Measurements from ENCODE around the gene CBFA2T2. TPM values are rescaled to one million over a fixed set of nuclear protein-coding genes. Genes with fewer than 3 reads are reported as not detected.
A peak's percentile ranks its signal among the peaks of the same experiment; 100 is the strongest.
"Not testable (repeated sequence)": the region's sequence is repeated elsewhere in the genome, so short reads cannot be mapped to it uniquely, and the experiment has no call there.

CBFA2T2 gene
- total RNA-seq, 2 donors from 2014 or later, result 11.6 to 12.2 TPM

DNA sequence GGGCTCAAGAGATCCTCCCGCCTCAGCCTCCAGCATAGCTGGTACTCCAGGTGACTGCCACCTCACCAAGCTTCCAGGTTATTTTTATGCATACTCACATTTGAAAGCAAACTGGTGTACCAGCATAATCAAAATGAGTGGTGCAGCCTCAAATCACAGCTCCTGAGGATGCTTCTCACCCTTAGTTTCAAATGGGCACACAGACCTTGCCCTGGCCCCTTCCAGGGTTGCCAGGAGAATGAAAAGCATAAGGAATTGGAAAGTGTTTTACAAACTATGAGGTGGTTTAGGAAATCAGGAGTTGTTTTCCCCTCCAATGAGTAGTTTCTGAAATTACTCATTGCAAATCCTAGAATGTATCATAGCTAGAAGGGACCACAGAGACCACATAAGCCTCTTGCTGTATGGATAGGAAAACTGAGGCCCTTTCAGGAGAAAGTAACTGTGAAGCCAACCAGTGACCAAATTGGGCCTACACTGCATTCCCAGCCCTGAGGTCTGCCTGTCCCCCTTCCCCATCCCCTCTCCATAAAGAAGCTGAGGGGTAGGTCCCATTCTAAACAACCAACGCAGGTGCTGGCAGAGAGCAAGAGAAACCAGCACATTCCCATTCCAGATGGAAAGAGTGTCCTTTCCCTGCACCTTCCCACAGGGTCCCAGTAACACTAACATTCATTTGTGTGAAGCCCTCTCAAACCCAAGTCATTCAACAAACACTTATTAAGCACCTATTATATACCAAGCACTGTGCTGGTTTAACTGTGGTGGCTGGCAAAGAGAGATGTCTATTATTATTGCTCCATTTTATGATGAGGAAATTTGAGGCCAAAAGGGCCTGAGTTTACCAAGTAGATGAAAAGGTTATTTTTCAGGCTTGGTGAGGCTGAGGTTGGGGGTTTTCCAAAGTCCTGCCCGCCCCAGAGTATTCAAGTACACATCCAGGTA is 198.4 kb downstream of the CBFA2T2 start:
- Mint-ChIP-seq H3K4me1 (ENCODE audit: low read depth in 2 of 2) (peaks cover 36 to 44% of the 10 kb centered on the region in 2 donors), H3K36me3 (no peaks in the 10 kb centered on the region), H3K9me3 (no peaks in the 10 kb centered on the region), H3K27me3 (no peaks in the 10 kb centered on the region), H3K4me3 (peak overlapping the region; percentile 27), H3K27ac (peak overlapping the region; percentile 56 to 72)
- DNase-seq (ENCODE audit: low spot score), result no peak
- no peak for ATAC-seq

DNA sequence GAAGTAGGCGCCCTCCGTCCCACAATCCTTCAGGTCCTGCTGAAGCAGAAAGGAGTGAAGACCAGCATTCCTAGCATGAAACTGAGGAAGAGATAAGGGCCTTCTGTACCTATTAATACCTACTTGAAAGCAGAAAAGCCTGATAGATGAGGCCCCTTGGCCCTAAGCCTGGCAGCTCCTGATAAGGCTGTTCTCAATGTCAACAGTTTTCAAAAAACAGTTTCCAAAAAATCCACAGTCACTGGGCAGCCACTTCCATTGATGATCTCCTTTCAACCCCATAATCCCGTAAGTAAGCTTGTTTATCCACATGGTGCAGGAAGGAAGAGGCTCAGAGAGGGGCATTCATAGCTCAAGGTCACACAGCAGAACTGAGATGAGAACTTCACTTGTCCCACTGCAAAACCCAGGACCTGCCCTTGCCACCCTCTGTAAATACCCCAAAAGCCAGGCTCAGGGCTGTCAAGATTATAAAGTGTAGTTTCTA is 199.1 kb downstream of the CBFA2T2 start:
- Mint-ChIP-seq H3K4me1 (ENCODE audit: low read depth in 2 of 2) (peaks cover 36 to 44% of the 10 kb centered on the region in 2 donors), H3K27me3 (no peaks in the 10 kb centered on the region), H3K27ac (peak overlapping the region in 1 of 2 donors; percentile 72), H3K9me3 (no peaks in the 10 kb centered on the region), H3K36me3 (no peaks in the 10 kb centered on the region), H3K4me3 (peak overlapping the region; percentile 36)
- DNase-seq (ENCODE audit: low spot score) (no peak), ATAC-seq (no peak)

DNA sequence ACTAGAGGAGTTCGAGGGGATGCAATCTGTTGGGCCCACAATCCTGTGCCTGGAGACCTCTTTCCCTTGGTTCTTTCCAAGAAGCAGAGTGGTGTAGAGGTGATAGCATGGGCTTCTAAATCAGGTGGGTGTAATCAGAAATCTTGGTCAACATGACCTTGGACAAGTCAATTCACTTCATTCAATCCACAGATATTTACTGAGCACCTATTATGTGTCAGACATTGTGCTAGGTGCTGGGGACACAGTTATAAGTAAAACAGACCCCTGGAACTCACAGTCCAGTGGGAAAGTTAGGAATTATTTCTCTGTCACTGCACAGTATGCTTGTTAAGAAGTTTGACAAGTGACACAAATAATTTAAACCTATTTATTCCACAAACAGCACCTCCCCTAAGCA is 199.6 kb downstream of the CBFA2T2 start:
- no peaks in the 10 kb centered on the region for H3K36me3 Mint-ChIP-seq
- no peak for DNase-seq (ENCODE audit: low spot score)
- H3K4me1 Mint-ChIP-seq (ENCODE audit: low read depth in 2 of 2), result peaks cover 36 to 42% of the 10 kb centered on the region in 2 donors
- H3K27ac Mint-ChIP-seq, result peak overlapping the region; percentile 72 to 76
- H3K9me3 Mint-ChIP-seq, result no peaks in the 10 kb centered on the region
- peak overlapping the region; percentile 73 for H3K4me3 Mint-ChIP-seq
- no peak for ATAC-seq
- H3K27me3 Mint-ChIP-seq, result no peaks in the 10 kb centered on the region

DNA sequence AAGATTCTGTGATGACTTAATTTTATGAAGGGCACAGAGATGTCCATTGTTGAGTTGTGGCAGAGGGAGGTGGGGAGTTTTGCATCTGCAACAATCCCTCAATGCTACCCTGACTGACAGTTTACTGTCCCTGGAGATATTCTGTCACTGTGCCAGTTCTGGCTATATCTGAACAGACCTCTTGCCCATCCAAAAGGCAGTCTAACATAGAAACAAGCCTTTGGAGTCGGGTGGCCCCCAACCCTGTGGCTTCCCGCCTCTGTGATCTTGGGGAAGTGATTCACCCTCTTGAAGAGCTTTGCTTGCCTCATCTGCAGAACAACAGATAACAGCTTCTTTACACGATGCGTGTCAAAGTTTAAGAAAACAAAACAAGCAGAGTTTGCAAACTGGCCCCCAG is 200.1 kb downstream of the CBFA2T2 start:
- Mint-ChIP-seq H3K36me3 (no peaks in the 10 kb centered on the region), H3K9me3 (no peaks in the 10 kb centered on the region), H3K4me3 (peak overlapping the region; percentile 73), H3K4me1 (ENCODE audit: low read depth in 2 of 2) (peaks cover 32 to 37% of the 10 kb centered on the region in 2 donors), H3K27me3 (no peaks in the 10 kb centered on the region), H3K27ac (peak overlapping the region; percentile 72 to 76)
- ATAC-seq (peak in 1 of 2 donors; percentile 28), DNase-seq (ENCODE audit: low spot score) (no peak)

DNA sequence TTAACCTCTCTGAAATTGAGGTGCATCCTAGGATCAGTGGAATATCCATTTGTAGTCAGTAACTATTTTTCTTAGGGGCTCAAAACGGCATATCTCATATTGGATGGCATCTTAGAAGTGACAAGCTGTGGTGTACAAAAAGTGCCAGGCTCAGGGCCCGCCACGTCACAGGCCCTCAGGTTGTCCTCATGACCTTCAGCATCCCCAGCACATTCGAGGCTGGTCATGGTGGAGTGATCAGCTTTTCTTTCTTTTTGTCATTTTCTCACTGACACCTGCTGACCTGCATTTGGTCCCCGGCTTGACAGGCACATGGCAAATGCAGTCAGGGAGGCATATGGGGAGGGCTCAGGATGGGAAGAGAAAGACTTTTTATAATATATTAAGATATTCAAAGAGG is 203.4 kb downstream of the CBFA2T2 start:
- peaks cover 18 to 19% of the 10 kb centered on the region in 2 donors for H3K4me1 Mint-ChIP-seq (ENCODE audit: low read depth in 2 of 2)
- no peak overlapping the region for H3K4me3 Mint-ChIP-seq
- ATAC-seq (no peak), DNase-seq (ENCODE audit: low spot score) (no peak)
- H3K27ac Mint-ChIP-seq, result no peak overlapping the region
- no peaks in the 10 kb centered on the region for H3K36me3 Mint-ChIP-seq
- no peaks in the 10 kb centered on the region for H3K9me3 Mint-ChIP-seq
- no peaks in the 10 kb centered on the region for H3K27me3 Mint-ChIP-seq

DNA sequence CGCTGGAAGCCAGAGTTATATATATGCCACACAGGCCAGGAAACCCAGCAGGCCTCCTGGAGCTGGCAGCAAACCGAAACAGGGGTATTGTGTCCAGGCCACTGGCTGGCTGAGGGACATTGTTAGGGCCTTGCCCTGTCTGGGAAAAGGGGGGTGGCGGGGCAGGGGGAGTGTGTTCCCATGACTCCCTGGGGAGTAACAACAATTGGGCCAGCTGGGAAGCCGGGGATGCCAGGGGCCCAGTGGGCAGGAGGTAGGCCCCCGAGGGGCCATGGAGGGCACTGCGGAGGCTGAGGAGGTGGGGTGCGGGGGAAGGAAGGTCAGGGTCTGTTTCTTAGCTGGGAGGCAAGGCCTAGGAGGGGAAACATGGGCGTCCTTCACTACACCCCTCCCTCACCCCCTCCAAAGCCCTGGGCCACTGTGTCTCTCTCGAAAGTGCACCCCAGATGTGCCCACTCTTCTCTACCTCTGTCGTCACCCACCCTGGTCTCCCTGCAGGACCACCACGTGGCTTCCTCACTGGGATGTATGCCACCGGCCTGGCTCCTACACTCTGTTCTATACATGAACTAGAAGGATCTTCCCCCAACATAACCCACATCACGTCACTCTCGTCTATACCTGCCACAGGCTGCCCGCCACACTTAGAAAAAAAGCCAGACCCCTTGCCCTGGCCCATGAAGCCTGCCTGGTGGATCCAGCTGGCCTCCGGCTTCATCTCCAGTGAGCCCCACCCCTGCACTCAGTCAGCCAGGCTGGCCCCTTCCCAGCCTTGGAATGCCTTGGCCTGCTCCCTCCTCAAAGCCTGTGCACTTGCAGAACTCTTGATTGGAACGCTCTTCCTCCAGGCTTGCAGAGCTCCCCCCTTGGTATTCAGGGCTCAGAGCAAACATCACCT is 204.1 kb downstream of the CBFA2T2 start:
- Mint-ChIP-seq H3K36me3 (no peaks in the 10 kb centered on the region), H3K4me1 (ENCODE audit: low read depth in 2 of 2) (peaks cover 11 to 12% of the 10 kb centered on the region in 2 donors), H3K27me3 (no peaks in the 10 kb centered on the region), H3K9me3 (no peaks in the 10 kb centered on the region), H3K4me3 (no peak overlapping the region), H3K27ac (peak overlapping the region in 1 of 2 donors; percentile 13)
- ATAC-seq (no peak), DNase-seq (ENCODE audit: low spot score) (no peak)

DNA sequence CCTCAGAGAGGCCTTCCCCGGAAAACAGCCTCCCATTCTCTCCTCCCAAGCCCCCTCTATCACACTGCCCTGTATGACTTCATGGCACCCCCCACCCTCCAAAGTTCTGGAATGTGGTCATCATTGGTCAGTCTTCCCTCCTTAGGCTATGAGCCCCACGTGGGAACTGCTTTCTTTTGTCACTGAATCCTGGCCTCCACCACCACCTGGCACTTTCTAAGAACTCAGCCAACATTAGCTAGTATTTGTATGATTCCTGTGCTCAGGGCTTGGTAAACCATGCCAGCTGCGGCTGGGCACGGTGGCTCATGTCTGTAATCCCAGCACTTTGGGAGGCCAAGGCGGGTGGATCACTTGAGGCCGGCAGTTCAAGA is 204.7 kb downstream of the CBFA2T2 start:
- H3K36me3 Mint-ChIP-seq, result no peaks in the 10 kb centered on the region
- DNase-seq (ENCODE audit: low spot score) (no peak), ATAC-seq (no peak)
- no peak overlapping the region for H3K4me3 Mint-ChIP-seq
- peak overlapping the region in 1 of 2 donors; percentile 13 for H3K27ac Mint-ChIP-seq
- no peaks in the 10 kb centered on the region for H3K27me3 Mint-ChIP-seq
- H3K4me1 Mint-ChIP-seq (ENCODE audit: low read depth in 2 of 2), result peaks cover 7 to 9% of the 10 kb centered on the region in 2 donors
- no peaks in the 10 kb centered on the region for H3K9me3 Mint-ChIP-seq

DNA sequence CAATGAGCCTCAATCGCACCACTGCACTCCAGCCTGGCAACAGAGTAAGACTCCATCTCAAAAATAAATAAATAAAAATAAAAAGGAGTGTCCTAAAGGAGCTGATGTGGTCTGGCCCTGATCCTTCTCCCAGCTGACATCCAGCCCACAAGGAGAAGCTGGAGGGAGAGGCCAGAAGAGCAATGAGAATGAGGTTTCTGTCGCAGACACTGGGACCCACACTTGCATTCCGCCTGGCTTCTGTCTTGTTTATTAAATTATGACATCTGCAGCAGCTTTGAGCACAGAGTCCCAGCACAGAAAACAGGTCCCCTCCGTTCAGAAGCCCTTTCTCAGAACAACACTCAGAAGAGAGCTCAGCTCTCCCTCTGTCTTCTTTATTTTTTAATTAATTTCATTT is 206.6 kb downstream of the CBFA2T2 start:
- Mint-ChIP-seq H3K9me3 (no peaks in the 10 kb centered on the region), H3K4me1 (ENCODE audit: low read depth in 2 of 2) (peaks cover 0 to 2% of the 10 kb centered on the region in 2 donors), H3K27ac (no peak overlapping the region), H3K36me3 (no peaks in the 10 kb centered on the region), H3K4me3 (no peak overlapping the region), H3K27me3 (no peaks in the 10 kb centered on the region)
- no peak for DNase-seq (ENCODE audit: low spot score)
- no peak for ATAC-seq

DNA sequence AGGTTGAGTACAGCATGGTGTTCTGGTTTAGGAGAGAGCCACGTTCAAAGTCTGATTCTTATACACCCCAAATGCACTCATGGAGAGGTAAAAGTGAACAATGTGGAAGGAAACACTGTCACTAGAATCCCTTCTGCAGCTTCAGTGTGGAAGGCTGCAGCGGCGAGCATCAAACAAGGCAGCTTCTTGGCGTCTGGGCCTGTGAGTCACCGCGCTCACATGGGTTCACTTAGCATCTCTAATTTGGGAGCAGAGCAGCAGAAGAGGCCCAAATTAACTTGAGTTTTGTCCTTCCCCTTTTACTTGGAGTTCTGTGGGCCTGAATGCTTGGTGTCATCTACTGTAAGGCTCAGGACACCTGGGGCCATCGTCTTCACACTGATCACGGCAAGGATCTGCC is 207.2 kb downstream of the CBFA2T2 start:
- DNase-seq (ENCODE audit: low spot score) (no peak), ATAC-seq (no peak)
- H3K4me3 Mint-ChIP-seq, result no peak overlapping the region
- H3K4me1 Mint-ChIP-seq (ENCODE audit: low read depth in 2 of 2), result no peaks in the 10 kb centered on the region
- H3K27me3 Mint-ChIP-seq, result no peaks in the 10 kb centered on the region
- H3K27ac Mint-ChIP-seq, result no peak overlapping the region
- no peaks in the 10 kb centered on the region for H3K36me3 Mint-ChIP-seq
- H3K9me3 Mint-ChIP-seq, result no peaks in the 10 kb centered on the region

DNA sequence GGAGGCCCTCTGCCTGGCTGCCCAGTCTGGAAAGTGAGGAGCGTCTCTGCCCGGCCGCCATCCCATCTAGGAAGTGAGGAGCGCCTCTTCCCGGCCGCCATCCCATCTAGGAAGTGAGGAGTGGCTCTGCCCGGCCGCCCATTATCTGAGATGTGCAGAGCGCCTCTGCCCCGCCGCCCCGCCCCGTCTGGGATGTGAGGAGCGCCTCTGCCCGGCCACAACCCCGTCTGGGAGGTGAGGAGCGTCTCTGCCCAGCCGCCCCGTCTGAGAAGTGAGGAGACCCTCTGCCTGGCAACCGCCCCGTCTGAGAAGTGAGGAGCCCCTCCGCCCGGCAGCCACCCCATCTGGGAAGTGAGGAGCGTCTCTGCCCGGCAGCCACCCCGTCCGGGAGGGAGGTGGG is 209.1 kb downstream of the CBFA2T2 start:
- H3K9me3 Mint-ChIP-seq; H3K36me3 Mint-ChIP-seq; H3K4me1 Mint-ChIP-seq (ENCODE audit: low read depth in 2 of 2); ATAC-seq; DNase-seq (ENCODE audit: low spot score); H3K27me3 Mint-ChIP-seq; H3K27ac Mint-ChIP-seq; H3K4me3 Mint-ChIP-seq: not testable (repeated sequence)

Other genes starting within 250 kb of the CBFA2T2 start
- not detected for gene BPIFB1, start 206.9 kb upstream of the CBFA2T2 start, total RNA-seq
- 10 to 100 TPM; 37.1 to 59.6 TPM for gene CDK5RAP1, start 88.6 kb upstream of the CBFA2T2 start, total RNA-seq
- gene SNTA1, start 46.3 kb upstream of the CBFA2T2 start, total RNA-seq, result 1 to 10 TPM; 1.1 to 1.5 TPM
- under 1 TPM; 0.12 to 0.81 TPM for gene C20orf144, start 172.2 kb downstream of the CBFA2T2 start, total RNA-seq
- gene ACTL10, start 176.8 kb downstream of the CBFA2T2 start, total RNA-seq, result 1 to 10 TPM; 1.7 to 4.3 TPM
- 10 to 100 TPM; 16.9 to 29.5 TPM for gene NECAB3, start 184.3 kb downstream of the CBFA2T2 start, total RNA-seq
- gene E2F1, start 196.3 kb downstream of the CBFA2T2 start, total RNA-seq, result 100 to 1,000 TPM in 1 of 2 donors, 10 to 100 TPM in 1; 45.4 to 123 TPM
- gene PXMP4, start 230.2 kb downstream of the CBFA2T2 start, total RNA-seq, result 1 to 10 TPM; 6.9 to 9.3 TPM
- 1 to 10 TPM; 4.6 to 8.9 TPM for gene ZNF341, start 241.9 kb downstream of the CBFA2T2 start, total RNA-seq

Measured in natural killer cell treated with Interleukin-12 subunit alpha and Interleukin-12 subunit beta and Interleukin-15 and Interleukin-18, amount 100 ng/mL, for 72 hours (primary cell).